PC-3 (cell line): ENCODE measurements around the gene TMEM14C. TPM values are rescaled to one million over a fixed set of nuclear protein-coding genes. Genes with fewer than 3 reads are reported as not detected.

Source experiments
- ATAC-seq: fragments of 200-7000 bp; cut with Tn5 transposase; 2 replicates; pipeline ENCODE4 v1.9.1; 2020; ENCODE audit warnings: mild to moderate bottlenecking, moderate library complexity
- BruUV-seq: library from RNA; stranded (reverse); fragments of 400-500 nt; replicated peaks from 2 replicates; lab custom pipeline; 2021; lab: Mats Ljungman, UMichigan
- CTCF ChIA-PET: fragments of 300-600 bp; sonication (Branson Sonifier 250); formaldehyde crosslinking; loops from one replicate; lab custom pipeline; 2022; ENCODE audit warnings: antibody characterized with exemption; lab: Charles Lee
- POLR2A ChIA-PET: fragments of 300-600 bp; sonication (Branson Sonifier 250); formaldehyde crosslinking; loops from one replicate; lab custom pipeline; 2022; ENCODE audit warnings: antibody characterized with exemption; ENCODE audit not compliant: unreplicated experiment; lab: Charles Lee
- DNase-seq: peaks from one replicate; pipeline ENCODE4 v3.0.0-alpha.2; 2015
- H2AFZ ChIP-seq: fragments of 300-600 bp; sonication (generic); 2 replicates; pipeline ENCODE4 v1.6.0; 2016; ENCODE audit warnings: antibody characterized with exemption, low read length
- H3F3A ChIP-seq: fragments of 300-600 bp; sonication (generic); one replicate; pipeline ENCODE4 v1.6.0; 2017; ENCODE audit warnings: antibody characterized with exemption, low read length, control low read depth, mild to moderate bottlenecking; ENCODE audit not compliant: unreplicated experiment
- H3K27ac ChIP-seq: fragments of 300-600 bp; sonication (generic); 2 replicates; pipeline ENCODE4 v1.5.1; 2016; ENCODE audit warnings: mild to moderate bottlenecking, low read length
- H3K27me3 ChIP-seq: fragments of 300-600 bp; sonication (generic); 2 replicates; pipeline ENCODE4 v1.6.1; 2016; ENCODE audit warnings: low read length, mixed read lengths
- H3K36me3 ChIP-seq: fragments of 300-600 bp; sonication (generic); 2 replicates; pipeline ENCODE4 v1.6.1; 2016; ENCODE audit warnings: low read depth, mixed run types, low read length, mixed read lengths
- H3K4me1 ChIP-seq: fragments of 300-600 bp; sonication (generic); 2 replicates; pipeline ENCODE4 v1.5.1; 2016; ENCODE audit warnings: low read length; ENCODE audit not compliant: insufficient read depth
- H3K4me2 ChIP-seq: fragments of 300-600 bp; sonication (generic); 2 replicates; pipeline ENCODE4 v1.6.0; 2016; ENCODE audit warnings: low read length
- H3K4me3 ChIP-seq: fragments of 300-600 bp; sonication (generic); 2 replicates; pipeline ENCODE4 v1.5.1; 2016; ENCODE audit warnings: mild to moderate bottlenecking, low read length, mixed read lengths
- H3K79me2 ChIP-seq: fragments of 300-600 bp; sonication (generic); 2 replicates; pipeline ENCODE4 v1.6.1; 2017; ENCODE audit warnings: low read length, mixed read lengths
- H3K9ac ChIP-seq: fragments of 300-600 bp; sonication (generic); 2 replicates; pipeline ENCODE4 v1.6.0; 2016; ENCODE audit warnings: mild to moderate bottlenecking, low read length
- H3K9me2 ChIP-seq: fragments of 300-600 bp; sonication (generic); replicated peaks from 2 replicates; pipeline ENCODE4 v1.6.1; 2016; ENCODE audit warnings: mixed run types, low read length, mixed read lengths
- H3K9me3 ChIP-seq: fragments of 300-600 bp; sonication (generic); 2 replicates; pipeline ENCODE4 v1.6.1; 2016; ENCODE audit warnings: low read length, mixed read lengths
- H4K20me1 ChIP-seq: fragments of 300-600 bp; sonication (generic); 2 replicates; pipeline ENCODE4 v1.6.1; 2016; ENCODE audit warnings: low read length, mixed read lengths
- EZH2 ChIP-seq: fragments of 300-600 bp; sonication (generic); IDR thresholded peaks from one replicate; pipeline ENCODE4 v1.6.1; 2017; ENCODE audit warnings: antibody characterized with exemption, mild to moderate bottlenecking, low read length; ENCODE audit not compliant: unreplicated experiment
- EZH2phosphoT487 ChIP-seq: fragments of 300-600 bp; sonication (generic); IDR thresholded peaks from 2 replicates; pipeline ENCODE4 v1.6.1; 2018; ENCODE audit warnings: mild to moderate bottlenecking, antibody characterized with exemption, low read length, borderline replicate concordance
- intact Hi-C: fragments of 100-400 bp; cut with micrococcal nuclease; formaldehyde crosslinking; loops from 2 replicates; pipeline ENCODE4 v1.9.0; 2023
- total RNA-seq: library from RNA; depleted of rRNA; stranded (reverse); fragments of >200 nt; gene quantifications from 2 replicates; pipeline ENCODE4 v1.2.3, GENCODE V29; 2014
- TF ChIP-seq, protein P1 (sequence below): fragments of 300-600 bp; sonication (generic); conservative IDR thresholded peaks from 2 replicates; pipeline ENCODE4 v1.5.1; 2017; ENCODE audit warnings: antibody characterized with exemption, low read depth, mild to moderate bottlenecking, low read length

TMEM14C gene
- total RNA-seq, 1 experiment from 2014 or later = 87.8 TPM

- Histone ChIP-seq H4K20me1 (no peaks in the 10 kb centered on the region), H2AFZ (peak overlapping the region; percentile 91), H3K27ac (peak overlapping the region; percentile 67), H3K9ac (peak overlapping the region; percentile 93), H3F3A (no peaks in the 10 kb centered on the region), H3K27me3 (no peaks in the 10 kb centered on the region), H3K9me3 (0 out of 2 replicates have a peak, but pooled peaks cover 5% of the 10 kb centered on the region), H3K36me3 (peaks cover 3% of the 10 kb centered on the region; the same call in 1 of the 2 replicates), H3K4me1 (peaks cover 24% of the 10 kb centered on the region), H3K79me2 (peaks cover 32% of the 10 kb centered on the region), H3K4me2 (peak overlapping the region; percentile 88), H3K4me3 (peak overlapping the region; percentile 88), H3K9me2 (no peaks in the 10 kb centered on the region)
- CTCF ChIA-PET = interaction anchor here (1.0 kb wide), 1 partner anchor 79 kb away, joined by 4 read pairs; no protein-coding TSS in a partner anchor
- ATAC-seq (no peak), DNase-seq (no peak)
- TF ChIP-seq EZH2phosphoT487 (no peak), EZH2 (no peak)
- TF ChIP-seq, protein P1, sequence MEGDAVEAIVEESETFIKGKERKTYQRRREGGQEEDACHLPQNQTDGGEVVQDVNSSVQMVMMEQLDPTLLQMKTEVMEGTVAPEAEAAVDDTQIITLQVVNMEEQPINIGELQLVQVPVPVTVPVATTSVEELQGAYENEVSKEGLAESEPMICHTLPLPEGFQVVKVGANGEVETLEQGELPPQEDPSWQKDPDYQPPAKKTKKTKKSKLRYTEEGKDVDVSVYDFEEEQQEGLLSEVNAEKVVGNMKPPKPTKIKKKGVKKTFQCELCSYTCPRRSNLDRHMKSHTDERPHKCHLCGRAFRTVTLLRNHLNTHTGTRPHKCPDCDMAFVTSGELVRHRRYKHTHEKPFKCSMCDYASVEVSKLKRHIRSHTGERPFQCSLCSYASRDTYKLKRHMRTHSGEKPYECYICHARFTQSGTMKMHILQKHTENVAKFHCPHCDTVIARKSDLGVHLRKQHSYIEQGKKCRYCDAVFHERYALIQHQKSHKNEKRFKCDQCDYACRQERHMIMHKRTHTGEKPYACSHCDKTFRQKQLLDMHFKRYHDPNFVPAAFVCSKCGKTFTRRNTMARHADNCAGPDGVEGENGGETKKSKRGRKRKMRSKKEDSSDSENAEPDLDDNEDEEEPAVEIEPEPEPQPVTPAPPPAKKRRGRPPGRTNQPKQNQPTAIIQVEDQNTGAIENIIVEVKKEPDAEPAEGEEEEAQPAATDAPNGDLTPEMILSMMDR = no peak
- intact Hi-C loops = loop anchor here (1.0 to 2.0 kb wide), 3 partner anchors 25 to 79 kb away; partner anchors contain the start of genes C6orf52, PAK1IP1 and TMEM14B
- no TSS peak for BruUV-seq
- POLR2A ChIA-PET = interaction anchor here (0.5 to 1.5 kb wide), 6 partner anchors 25 to 315 kb away, joined by 3 to 15 read pairs (median 6); partner anchors contain the start of genes C6orf52, PAK1IP1 and TMEM14B
Observed at GRCh38 chr6:10721850-10722569, 860 bp upstream of the TMEM14C start.

GRCh38 chr6:10722570-10722819 lies 375 bp upstream of the TMEM14C start:
- Histone ChIP-seq H3K9ac (peak overlapping the region; percentile 93), H2AFZ (peak overlapping the region; percentile 91), H3K9me3 (0 out of 2 replicates have a peak, but pooled peaks cover 5% of the 10 kb centered on the region), H3K4me1 (peaks cover 24% of the 10 kb centered on the region), H3K27ac (peak overlapping the region; percentile 67), H3K27me3 (no peaks in the 10 kb centered on the region), H3K4me3 (peak overlapping the region; percentile 88), H3K79me2 (peaks cover 32% of the 10 kb centered on the region), H3K4me2 (peak overlapping the region; percentile 88), H3K36me3 (peaks cover 3% of the 10 kb centered on the region; the same call in 1 of the 2 replicates), H3F3A (no peaks in the 10 kb centered on the region), H4K20me1 (no peaks in the 10 kb centered on the region), H3K9me2 (no peaks in the 10 kb centered on the region)
- BruUV-seq = TSS peak; percentile 49
- intact Hi-C loops = loop anchor here (1.0 to 2.0 kb wide), 3 partner anchors 25 to 78 kb away; partner anchors contain the start of genes C6orf52, PAK1IP1 and TMEM14B
- ChIA-PET POLR2A (interaction anchor here (0.5 to 1.5 kb wide), 5 partner anchors 25 to 315 kb away, joined by 3 to 15 read pairs (median 6); partner anchors contain the start of genes C6orf52, PAK1IP1 and TMEM14B), CTCF (interaction anchor here (1.0 kb wide), 1 partner anchor 78 kb away, joined by 4 read pairs; no protein-coding TSS in a partner anchor)
- DNase-seq (no peak), ATAC-seq (no peak)
- no peak for TF ChIP-seq EZH2phosphoT487
- no peak for TF ChIP-seq EZH2
- TF ChIP-seq, protein P1 = no peak
